Measurements from ENCODE around the gene XYLT1. TPM values are rescaled to one million over a fixed set of nuclear protein-coding genes. Genes with fewer than 3 reads are reported as not detected.

XYLT1 gene
- total RNA-seq, 2 donors from 2014 or later: 26.4 to 41.9 TPM

GRCh38 chr16:17070882-17071592 is 399.7 kb downstream of the XYLT1 start:
- H3K4me3 Mint-ChIP-seq: peak overlapping the region; percentile 59
- peak overlapping the region; percentile 5 to 61 for H3K27ac Mint-ChIP-seq
- peaks cover 9 to 12% of the 10 kb centered on the region in 2 donors for H3K4me1 Mint-ChIP-seq (ENCODE audit: low read depth in 2 of 2)
- ATAC-seq (peak; percentile 74 to 82), DNase-seq (ENCODE audit: low spot score) (peak; percentile 74)
- H3K9me3 Mint-ChIP-seq: no peaks in the 10 kb centered on the region
- H3K36me3 Mint-ChIP-seq: no peaks in the 10 kb centered on the region
- no peaks in the 10 kb centered on the region for H3K27me3 Mint-ChIP-seq

- Mint-ChIP-seq H3K27ac (no peak overlapping the region), H3K9me3 (no peaks in the 10 kb centered on the region), H3K4me3 (no peak overlapping the region), H3K36me3 (no peaks in the 10 kb centered on the region), H3K4me1 (ENCODE audit: low read depth in 2 of 2) (peaks cover 9 to 12% of the 10 kb centered on the region in 2 donors), H3K27me3 (no peaks in the 10 kb centered on the region)
- DNase-seq (ENCODE audit: low spot score) (no peak), ATAC-seq (no peak)
Observed at GRCh38 chr16:17069681-17070080, 401.1 kb downstream of the XYLT1 start.

GRCh38 chr16:17068524-17068923 is 402.2 kb downstream of the XYLT1 start:
- H3K36me3 Mint-ChIP-seq: no peaks in the 10 kb centered on the region
- no peaks in the 10 kb centered on the region for H3K27me3 Mint-ChIP-seq
- peaks cover 9 to 12% of the 10 kb centered on the region in 2 donors for H3K4me1 Mint-ChIP-seq (ENCODE audit: low read depth in 2 of 2)
- no peaks in the 10 kb centered on the region for H3K9me3 Mint-ChIP-seq
- H3K27ac Mint-ChIP-seq: no peak overlapping the region
- no peak overlapping the region for H3K4me3 Mint-ChIP-seq
- ATAC-seq (no peak), DNase-seq (ENCODE audit: low spot score) (no peak)

- no peak overlapping the region for H3K4me3 Mint-ChIP-seq
- ATAC-seq: no peak
Observed at GRCh38 chr16:17067882-17068281, 402.9 kb downstream of the XYLT1 start.

GRCh38 chr16:17063201-17064139 is 407.3 kb downstream of the XYLT1 start:
- no peaks in the 10 kb centered on the region for H3K36me3 Mint-ChIP-seq
- H3K9me3 Mint-ChIP-seq: no peaks in the 10 kb centered on the region
- no peak for DNase-seq (ENCODE audit: low spot score)
- no peak for ATAC-seq
- H3K27me3 Mint-ChIP-seq: no peaks in the 10 kb centered on the region
- no peaks in the 10 kb centered on the region for H3K4me1 Mint-ChIP-seq (ENCODE audit: low read depth in 2 of 2)
- H3K4me3 Mint-ChIP-seq: no peak overlapping the region
- no peak overlapping the region for H3K27ac Mint-ChIP-seq

More at GRCh38 chr16:17067882-17068281, 402.9 kb downstream of the XYLT1 start:
- Mint-ChIP-seq H3K27me3 (no peaks in the 10 kb centered on the region), H3K36me3 (no peaks in the 10 kb centered on the region), H3K27ac (no peak overlapping the region), H3K9me3 (no peaks in the 10 kb centered on the region), H3K4me1 (ENCODE audit: low read depth in 2 of 2) (peaks cover 9 to 12% of the 10 kb centered on the region in 2 donors)
- DNase-seq (ENCODE audit: low spot score): no peak

- ATAC-seq: no peak
- no peak overlapping the region for H3K4me3 Mint-ChIP-seq
- no peak for DNase-seq (ENCODE audit: low spot score)
- H3K27ac Mint-ChIP-seq: peak overlapping the region in 1 of 2 donors; percentile 6
- no peaks in the 10 kb centered on the region for H3K36me3 Mint-ChIP-seq
- no peaks in the 10 kb centered on the region for H3K4me1 Mint-ChIP-seq (ENCODE audit: low read depth in 2 of 2)
- H3K9me3 Mint-ChIP-seq: no peaks in the 10 kb centered on the region
- no peaks in the 10 kb centered on the region for H3K27me3 Mint-ChIP-seq
Observed at GRCh38 chr16:17062676-17063075, 408.1 kb downstream of the XYLT1 start.

- no peaks in the 10 kb centered on the region for H3K27me3 Mint-ChIP-seq
- ATAC-seq: no peak
- H3K36me3 Mint-ChIP-seq: no peaks in the 10 kb centered on the region
- H3K4me3 Mint-ChIP-seq: no peak overlapping the region
- DNase-seq (ENCODE audit: low spot score): no peak
- H3K4me1 Mint-ChIP-seq (ENCODE audit: low read depth in 2 of 2): no peaks in the 10 kb centered on the region
- no peaks in the 10 kb centered on the region for H3K9me3 Mint-ChIP-seq
- no peak overlapping the region for H3K27ac Mint-ChIP-seq
Observed at GRCh38 chr16:17061326-17061725, 409.4 kb downstream of the XYLT1 start.

GRCh38 chr16:17058471-17058870 is 412.3 kb downstream of the XYLT1 start:
- H3K27ac Mint-ChIP-seq: no peak overlapping the region

GRCh38 chr16:17056666-17057065 is 414.1 kb downstream of the XYLT1 start:
- no peak overlapping the region for H3K4me3 Mint-ChIP-seq
- no peak for ATAC-seq
- H3K27me3 Mint-ChIP-seq: peaks cover 0 to 6% of the 10 kb centered on the region in 2 donors
- peaks cover 5% of the 10 kb centered on the region for H3K36me3 Mint-ChIP-seq
- H3K4me1 Mint-ChIP-seq (ENCODE audit: low read depth in 2 of 2): no peaks in the 10 kb centered on the region
- DNase-seq (ENCODE audit: low spot score): no peak
- no peaks in the 10 kb centered on the region for H3K9me3 Mint-ChIP-seq
- no peak overlapping the region for H3K27ac Mint-ChIP-seq

More at GRCh38 chr16:17058471-17058870, 412.3 kb downstream of the XYLT1 start:
- Mint-ChIP-seq H3K27me3 (peaks cover 0 to 6% of the 10 kb centered on the region in 2 donors), H3K4me3 (no peak overlapping the region), H3K9me3 (no peaks in the 10 kb centered on the region), H3K36me3 (no peaks in the 10 kb centered on the region), H3K4me1 (ENCODE audit: low read depth in 2 of 2) (no peaks in the 10 kb centered on the region)
- ATAC-seq (no peak), DNase-seq (ENCODE audit: low spot score) (no peak)

- H3K4me1 Mint-ChIP-seq (ENCODE audit: low read depth in 2 of 2): no peaks in the 10 kb centered on the region
- no peak overlapping the region for H3K4me3 Mint-ChIP-seq
- no peak for ATAC-seq
- H3K27me3 Mint-ChIP-seq: peaks cover 0 to 6% of the 10 kb centered on the region in 2 donors
- H3K9me3 Mint-ChIP-seq: no peaks in the 10 kb centered on the region
- no peak overlapping the region for H3K27ac Mint-ChIP-seq
- peaks cover 19% of the 10 kb centered on the region for H3K36me3 Mint-ChIP-seq
- DNase-seq (ENCODE audit: low spot score): no peak
Observed at GRCh38 chr16:17053536-17054160, 417.1 kb downstream of the XYLT1 start.

Data from natural killer cell treated with Interleukin-12 subunit alpha and Interleukin-12 subunit beta and Interleukin-15 and Interleukin-18, amount 100 ng/mL, for 72 hours (primary cell).